Transverse colon (tissue), 4 donors: ENCODE measurements around the gene TFDP2. TPM values are rescaled to one million over a fixed set of nuclear protein-coding genes. Genes with fewer than 3 reads are reported as not detected.

Experiments
- DNase-seq: peaks from one replicate; pipeline ENCODE4 v3.0.0-alpha.2; 2019
- H3K27ac ChIP-seq, 4 donors: fragments of 200-600 bp; sonication (generic); 2 replicates each; pipeline ENCODE4 v1.5.1; 2016 to 2018; ENCODE audit warnings: inconsistent platforms in 4 of 4
- H3K27me3 ChIP-seq: fragments of 200-600 bp; sonication (generic); 2 replicates; pipeline ENCODE4 v1.5.1; 2017; ENCODE audit warnings: inconsistent platforms
- H3K36me3 ChIP-seq, 4 donors: fragments of 200-600 bp; sonication (generic); 2 replicates each; pipeline ENCODE4 v1.5.1; 2017 to 2019; ENCODE audit warnings: inconsistent platforms in 4 of 4
- H3K4me1 ChIP-seq, 4 donors: fragments of 200-600 bp; sonication (generic); 2 replicates each; pipeline ENCODE4 v1.5.1; 2017 to 2020; ENCODE audit warnings: inconsistent platforms in 4 of 4
- H3K4me3 ChIP-seq, 4 donors: fragments of 200-600 bp; sonication (generic); 1 replicate in 1 of 4; 2 replicates in 3 of 4; pipeline versions ENCODE4 v1.5.1 to v1.6.1; 2017 to 2019; ENCODE audit warnings: inconsistent platforms in 4 of 4
- H3K9me3 ChIP-seq, 2 donors: fragments of 200-600 bp; sonication (generic); 2 replicates each; pipeline ENCODE4 v1.5.1; 2017 to 2019; ENCODE audit warnings: inconsistent platforms in 2 of 2
- EP300 ChIP-seq: sonication (generic); formaldehyde crosslinking; IDR thresholded peaks from one replicate; pipeline ENCODE4 v1.6.1; 2017; ENCODE audit warnings: antibody characterized with exemption, low read depth
- POLR2A ChIP-seq: fragments of 450-650 bp; IDR thresholded peaks from one replicate; pipeline ENCODE4 v1.6.1; 2016; ENCODE audit warnings: antibody characterized with exemption, mild to moderate bottlenecking, moderate library complexity
- POLR2AphosphoS5 ChIP-seq, 3 donors: sonication (generic); formaldehyde crosslinking; IDR thresholded peaks; one replicate each; pipeline ENCODE4 v1.6.1; 2016; ENCODE audit warnings: antibody characterized with exemption in 3 of 3
- WGBS, 2 donors: methylation state at CpG; one replicate each; pipeline ENCODE4 v1.1.5; 2018; ENCODE audit warnings: low coverage in 1 of 2; 5-methylcytosine and 5-hydroxymethylcytosine counted together
- in situ Hi-C, 4 donors: fragments of 200-750 bp; cut with MboI; loops; one replicate each; pipeline versions ENCODE4 v1.15.0 to v1.15.1; 2017; ENCODE audit warnings: low sequenced_read_pairs in 3 of 4, low pct_ligation_motif_present in 1 of 4, low pct_unique_long_range_greater_than_20kb in 1 of 4
- intact Hi-C: fragments of 100-400 bp; cut with DNase I; formaldehyde crosslinking; loops from one replicate; pipeline ENCODE4 v1.15.1; 2023; ENCODE audit warnings: low total_unique reads
- total RNA-seq, 4 donors: library from RNA; depleted of rRNA; stranded (reverse); fragments of >200 nt; gene quantifications; one replicate each; pipeline ENCODE4 v1.1.0, GENCODE V29; 2016
- TF ChIP-seq, protein P1 (sequence below), 5 experiments: fragments of 200-600 bp in 3 of 5; fragments of 450-650 bp in 2 of 5; sonication (generic) in 3 of 5; IDR thresholded peaks; 1 replicate in 2 of 5; 2 replicates in 3 of 5; pipeline ENCODE4 v1.5.1; 2016 to 2017; ENCODE audit warnings: antibody characterized with exemption in 5 of 5, inconsistent platforms in 3 of 5, mild to moderate bottlenecking in 2 of 5, moderate library complexity in 1 of 5

TFDP2 gene
- total RNA-seq, 4 donors from 2014 or later: 10.3 to 69.2 (median 41.3) TPM

DNA sequence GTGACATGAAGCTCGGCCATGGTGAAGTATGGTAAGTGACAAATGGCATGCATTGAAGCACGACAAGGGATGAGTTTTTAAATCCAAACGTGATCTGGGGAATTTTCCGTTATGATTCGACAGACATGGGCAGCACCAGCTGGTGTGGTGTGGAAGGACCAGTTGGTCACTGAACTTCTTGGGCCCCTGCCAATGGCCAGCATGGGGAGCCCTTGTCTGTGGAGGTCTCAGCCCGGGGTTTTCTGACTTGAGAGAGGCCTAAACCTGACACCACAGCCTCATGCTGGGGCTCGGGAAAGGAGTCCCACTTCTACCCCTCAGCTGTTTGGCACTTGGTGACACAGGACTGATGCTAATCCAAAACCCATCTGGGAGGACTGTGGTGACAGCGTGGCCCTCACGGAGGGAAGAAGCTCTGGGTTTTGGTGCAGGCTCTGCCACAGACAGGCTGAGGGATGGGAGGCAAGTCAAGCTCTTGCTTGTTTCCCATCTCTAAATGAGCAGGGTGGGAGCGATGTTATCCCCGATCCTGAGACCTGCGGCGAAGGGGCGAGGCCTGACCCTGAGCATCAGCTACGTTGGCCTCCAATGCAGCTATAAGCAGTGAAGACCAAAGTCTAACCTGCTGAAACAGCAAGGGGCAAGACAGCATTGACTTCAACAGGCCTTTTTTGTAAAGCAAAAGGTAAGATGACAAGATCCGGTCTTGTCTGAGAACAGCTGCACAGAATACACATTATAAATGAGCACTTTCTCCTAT is 203.4 kb downstream of the TFDP2 start:
- Histone ChIP-seq H3K9me3 (no peaks in the 10 kb centered on the region), H3K4me1 (peaks cover 5 to 20% (median 12%) of the 10 kb centered on the region in 4 donors), H3K27me3 (no peaks in the 10 kb centered on the region), H3K4me3 (no peak overlapping the region), H3K36me3 (no peaks in the 10 kb centered on the region), H3K27ac (no peak overlapping the region)
- in situ Hi-C loops (no loop called here), intact Hi-C loops (no loop called here)
- 87 to 100% methylated on average over 1 to 16 of the region's 16 CpGs for WGBS, 2 donors
- no peak for DNase-seq
- TF ChIP-seq EP300: no peak
- TF ChIP-seq, protein P1, sequence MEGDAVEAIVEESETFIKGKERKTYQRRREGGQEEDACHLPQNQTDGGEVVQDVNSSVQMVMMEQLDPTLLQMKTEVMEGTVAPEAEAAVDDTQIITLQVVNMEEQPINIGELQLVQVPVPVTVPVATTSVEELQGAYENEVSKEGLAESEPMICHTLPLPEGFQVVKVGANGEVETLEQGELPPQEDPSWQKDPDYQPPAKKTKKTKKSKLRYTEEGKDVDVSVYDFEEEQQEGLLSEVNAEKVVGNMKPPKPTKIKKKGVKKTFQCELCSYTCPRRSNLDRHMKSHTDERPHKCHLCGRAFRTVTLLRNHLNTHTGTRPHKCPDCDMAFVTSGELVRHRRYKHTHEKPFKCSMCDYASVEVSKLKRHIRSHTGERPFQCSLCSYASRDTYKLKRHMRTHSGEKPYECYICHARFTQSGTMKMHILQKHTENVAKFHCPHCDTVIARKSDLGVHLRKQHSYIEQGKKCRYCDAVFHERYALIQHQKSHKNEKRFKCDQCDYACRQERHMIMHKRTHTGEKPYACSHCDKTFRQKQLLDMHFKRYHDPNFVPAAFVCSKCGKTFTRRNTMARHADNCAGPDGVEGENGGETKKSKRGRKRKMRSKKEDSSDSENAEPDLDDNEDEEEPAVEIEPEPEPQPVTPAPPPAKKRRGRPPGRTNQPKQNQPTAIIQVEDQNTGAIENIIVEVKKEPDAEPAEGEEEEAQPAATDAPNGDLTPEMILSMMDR (IDR thresholded peaks at IDR 0.05): no peak

DNA sequence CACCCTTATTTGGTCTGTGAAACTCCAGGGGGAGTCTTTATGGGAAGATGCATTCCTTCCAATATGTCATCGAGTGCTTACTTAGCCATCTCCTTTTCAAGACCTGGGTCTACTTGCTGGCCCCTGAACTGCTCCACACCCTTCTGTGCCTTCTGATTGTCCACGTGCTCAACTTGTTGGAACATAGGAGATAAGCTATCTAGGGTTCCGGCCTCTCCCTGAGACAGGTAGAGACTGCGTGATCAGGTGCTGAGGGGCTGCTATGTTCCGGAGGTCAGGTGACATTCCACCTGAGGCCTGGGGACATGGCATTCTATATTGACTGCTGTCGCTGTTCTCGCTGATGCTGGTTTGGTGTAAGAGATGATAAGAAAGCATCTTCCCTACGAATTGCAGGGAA is 207.3 kb downstream of the TFDP2 start:
- DNase-seq: no peak
- WGBS, 2 donors: 73 to 76% methylated on average over 2 to 8 of the region's 8 CpGs

DNA sequence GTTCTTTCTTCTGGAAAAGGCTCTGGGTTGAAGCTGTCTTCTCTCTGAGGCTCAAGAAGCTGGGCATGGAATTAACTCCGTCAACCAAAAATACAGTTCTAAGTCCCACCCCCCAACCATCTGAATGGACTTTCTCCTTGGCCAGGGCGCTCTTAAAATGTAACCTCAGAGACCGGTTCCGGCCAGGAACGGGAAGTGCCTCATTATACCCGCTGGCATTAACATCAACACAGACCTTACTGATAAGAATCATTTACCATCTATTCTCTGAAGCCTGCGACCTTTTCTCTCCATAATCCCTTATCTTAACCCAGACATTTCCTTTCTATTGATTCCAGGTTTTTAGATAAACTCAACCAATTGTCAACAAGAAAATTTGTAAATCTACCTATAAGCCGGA is 208.3 kb downstream of the TFDP2 start:
- WGBS, 2 donors: 21 to 36% methylated on average over 6 to 8 of the region's 8 CpGs
- DNase-seq: peak; percentile 50
- intact Hi-C loops (no loop called here), in situ Hi-C loops (no loop called here)
- no peaks in the 10 kb centered on the region for H3K36me3 ChIP-seq
- H3K4me1 ChIP-seq: peaks cover 7 to 32% (median 15%) of the 10 kb centered on the region in 4 donors
- no peaks in the 10 kb centered on the region for H3K27me3 ChIP-seq
- no peak overlapping the region for H3K4me3 ChIP-seq
- TF ChIP-seq POLR2AphosphoS5 (IDR thresholded peaks at IDR 0.05): no peak
- TF ChIP-seq POLR2A: no peak
- no peak for TF ChIP-seq EP300
- TF ChIP-seq, protein P1 (IDR thresholded peaks at IDR 0.05): no peak
- H3K27ac ChIP-seq: peak overlapping the region; percentile 78 to 80 (median 80)
- H3K9me3 ChIP-seq: no peaks in the 10 kb centered on the region

More for the DNA sequence above, 207.3 kb downstream of the TFDP2 start:
- Histone ChIP-seq H3K27ac (peak overlapping the region in 3 of 4 donors; percentile 78 to 80 (median 80)), H3K9me3 (no peaks in the 10 kb centered on the region), H3K4me1 (peaks cover 7 to 32% (median 15%) of the 10 kb centered on the region in 4 donors), H3K4me3 (no peak overlapping the region), H3K36me3 (no peaks in the 10 kb centered on the region), H3K27me3 (no peaks in the 10 kb centered on the region)
- in situ Hi-C loops (no loop called here), intact Hi-C loops (no loop called here)
- TF ChIP-seq EP300: no peak
- TF ChIP-seq, protein P1 (IDR thresholded peaks at IDR 0.05): no peak
- TF ChIP-seq POLR2AphosphoS5 (IDR thresholded peaks at IDR 0.05): no peak
- no peak for TF ChIP-seq POLR2A

DNA sequence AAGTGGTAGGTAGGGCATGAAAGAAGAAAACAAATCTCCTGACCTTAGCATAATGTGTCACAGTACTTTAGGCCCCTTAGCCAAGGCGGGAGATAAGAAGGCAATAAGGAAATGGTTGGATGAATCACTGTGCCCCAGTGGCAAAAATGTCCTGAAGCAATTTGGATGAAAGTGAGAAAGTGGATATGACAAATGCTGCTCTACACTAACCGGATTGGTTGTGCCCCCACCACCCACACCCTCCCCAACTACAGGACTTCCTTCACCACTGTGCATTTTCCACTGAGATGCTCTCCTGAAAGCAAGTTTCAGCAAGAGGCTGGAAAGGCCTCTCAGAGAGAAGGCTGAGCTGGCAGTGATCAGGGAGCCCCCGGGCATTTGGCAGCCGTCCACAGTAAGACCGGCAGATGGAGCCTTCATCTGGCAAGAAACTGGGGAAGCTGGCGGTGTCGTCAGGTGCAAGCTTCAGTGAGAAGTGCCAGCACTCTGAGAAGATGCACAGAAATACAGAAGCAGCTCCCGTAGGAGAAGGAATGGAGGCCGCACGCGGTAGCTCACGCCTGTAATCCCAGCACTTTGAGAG is 209.1 kb downstream of the TFDP2 start:
- DNase-seq: peak; percentile 69
- no peaks in the 10 kb centered on the region for H3K27me3 ChIP-seq
- in situ Hi-C loops: no loop called here
- peak overlapping the region; percentile 78 to 80 (median 80) for H3K27ac ChIP-seq
- intact Hi-C loops: no loop called here
- H3K9me3 ChIP-seq: no peaks in the 10 kb centered on the region
- TF ChIP-seq EP300: no peak
- TF ChIP-seq, protein P1 (IDR thresholded peaks at IDR 0.05): peak in 3 of 5 experiments; percentile 7 to 43 (median 15)
- no peak for TF ChIP-seq POLR2A
- peak in 2 of 3 donors; percentile 49 to 64 for TF ChIP-seq POLR2AphosphoS5 (IDR thresholded peaks at IDR 0.05)
- H3K4me3 ChIP-seq: no peak overlapping the region
- no peaks in the 10 kb centered on the region for H3K36me3 ChIP-seq
- H3K4me1 ChIP-seq: peaks cover 7 to 32% (median 15%) of the 10 kb centered on the region in 4 donors
- WGBS, 2 donors: 28 to 30% methylated on average over 2 to 12 of the region's 12 CpGs
